Esophagus muscularis mucosa (tissue), 4 donors: Measurements from ENCODE around the gene UMODL1. TPM values are rescaled to one million over a fixed set of nuclear protein-coding genes. Genes with fewer than 3 reads are reported as not detected.

Source experiments
- DNase-seq: peaks from one replicate; pipeline ENCODE4 v3.0.0-alpha.2; 2017; ENCODE audit errors: extremely low spot score
- H3K27ac ChIP-seq, 4 donors: fragments of 200-600 bp; sonication (generic); replicated peaks in 1 of 4; 1 replicate in 3 of 4; 2 replicates in 1 of 4; pipeline ENCODE4 v1.5.1; 2016 to 2019; ENCODE audit warnings: mild to moderate bottlenecking in 1 of 4
- H3K27me3 ChIP-seq, 4 donors: fragments of 200-600 bp; sonication (generic); one replicate each; pipeline versions ENCODE4 v1.5.1 to v1.6.0; 2016 to 2019
- H3K36me3 ChIP-seq, 4 donors: fragments of 200-600 bp; sonication (generic); one replicate each; pipeline ENCODE4 v1.5.1; 2016 to 2019
- H3K4me1 ChIP-seq, 4 donors: fragments of 200-600 bp; sonication (generic); one replicate each; pipeline ENCODE4 v1.5.1; 2016 to 2019
- H3K4me3 ChIP-seq, 4 donors: fragments of 200-600 bp; sonication (generic); 1 replicate in 2 of 4; 2 replicates in 2 of 4; pipeline ENCODE4 v1.5.1; 2016 to 2019; ENCODE audit warnings: mild to moderate bottlenecking in 4 of 4, moderate library complexity in 1 of 4
- H3K9me3 ChIP-seq, 4 donors: fragments of 200-600 bp; sonication (generic); 1 replicate in 3 of 4; 2 replicates in 1 of 4; pipeline ENCODE4 v1.5.1; 2016 to 2019
- EP300 ChIP-seq: sonication (generic); formaldehyde crosslinking; IDR thresholded peaks from one replicate; pipeline ENCODE4 v1.6.1; 2017; ENCODE audit warnings: antibody characterized with exemption
- POLR2A ChIP-seq: fragments of 450-650 bp; IDR thresholded peaks from one replicate; pipeline ENCODE4 v1.6.1; 2017; ENCODE audit warnings: antibody characterized with exemption, moderate library complexity, mild to moderate bottlenecking, low read depth
- POLR2AphosphoS5 ChIP-seq, 2 donors: sonication (generic); formaldehyde crosslinking; IDR thresholded peaks; one replicate each; pipeline ENCODE4 v1.6.1; 2017; ENCODE audit warnings: antibody characterized with exemption in 2 of 2
- WGBS: methylation state at CpG from one replicate; pipeline ENCODE4 v1.1.5; 2018; 5-methylcytosine and 5-hydroxymethylcytosine counted together
- intact Hi-C: fragments of 100-400 bp; cut with DNase I; formaldehyde crosslinking; loops from one replicate; pipeline ENCODE4 v1.15.1; 2023
- total RNA-seq, 4 donors: library from RNA; depleted of rRNA; stranded (reverse); fragments of >200 nt; gene quantifications; one replicate each; pipeline versions ENCODE4 v1.1.0 to v1.2.1, GENCODE V29; 2016
- TF ChIP-seq, protein P1 (sequence below), 3 experiments: fragments of 200-600 bp in 2 of 3; fragments of 450-650 bp in 1 of 3; sonication (generic) in 2 of 3; IDR thresholded peaks; one replicate each; pipeline ENCODE4 v1.5.1; 2017 to 2019; ENCODE audit warnings: antibody characterized with exemption in 3 of 3, mild to moderate bottlenecking in 2 of 3, moderate library complexity in 1 of 3

UMODL1 gene
- total RNA-seq, 4 donors from 2014 or later = 0.13 TPM; not detected in 3

DNA sequence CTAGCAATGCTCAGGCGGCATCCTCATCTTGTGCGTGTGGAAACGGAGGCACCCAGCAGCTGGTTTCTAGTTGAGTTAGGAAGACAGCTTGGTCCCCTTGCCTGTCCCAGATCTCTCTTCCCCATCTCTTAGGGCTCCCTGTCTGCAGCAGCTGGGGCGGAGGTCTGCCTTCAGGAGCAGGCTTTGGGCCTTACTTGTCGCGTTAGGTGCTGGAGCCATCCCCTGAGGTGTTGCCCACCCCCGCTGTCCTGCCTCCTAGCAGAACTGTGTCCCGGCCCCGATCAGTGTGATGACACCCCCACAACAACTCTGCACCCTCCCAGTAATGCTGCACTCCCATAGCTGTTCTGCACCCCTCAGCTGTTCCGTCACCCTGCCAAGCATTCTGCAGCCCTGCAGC lies 40.7 kb downstream of the UMODL1 start:
- no peak overlapping the region for H3K4me3 ChIP-seq
- no peak overlapping the region for H3K27ac ChIP-seq
- H3K4me1 ChIP-seq = peaks cover 3 to 25% (median 12%) of the 10 kb centered on the region in 4 donors
- TF ChIP-seq EP300 (no peak), POLR2AphosphoS5 (IDR thresholded peaks at IDR 0.05) (no peak), POLR2A (no peak)
- TF ChIP-seq, protein P1, sequence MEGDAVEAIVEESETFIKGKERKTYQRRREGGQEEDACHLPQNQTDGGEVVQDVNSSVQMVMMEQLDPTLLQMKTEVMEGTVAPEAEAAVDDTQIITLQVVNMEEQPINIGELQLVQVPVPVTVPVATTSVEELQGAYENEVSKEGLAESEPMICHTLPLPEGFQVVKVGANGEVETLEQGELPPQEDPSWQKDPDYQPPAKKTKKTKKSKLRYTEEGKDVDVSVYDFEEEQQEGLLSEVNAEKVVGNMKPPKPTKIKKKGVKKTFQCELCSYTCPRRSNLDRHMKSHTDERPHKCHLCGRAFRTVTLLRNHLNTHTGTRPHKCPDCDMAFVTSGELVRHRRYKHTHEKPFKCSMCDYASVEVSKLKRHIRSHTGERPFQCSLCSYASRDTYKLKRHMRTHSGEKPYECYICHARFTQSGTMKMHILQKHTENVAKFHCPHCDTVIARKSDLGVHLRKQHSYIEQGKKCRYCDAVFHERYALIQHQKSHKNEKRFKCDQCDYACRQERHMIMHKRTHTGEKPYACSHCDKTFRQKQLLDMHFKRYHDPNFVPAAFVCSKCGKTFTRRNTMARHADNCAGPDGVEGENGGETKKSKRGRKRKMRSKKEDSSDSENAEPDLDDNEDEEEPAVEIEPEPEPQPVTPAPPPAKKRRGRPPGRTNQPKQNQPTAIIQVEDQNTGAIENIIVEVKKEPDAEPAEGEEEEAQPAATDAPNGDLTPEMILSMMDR (IDR thresholded peaks at IDR 0.05) = no peak
- no peak for DNase-seq
- H3K36me3 ChIP-seq = no peaks in the 10 kb centered on the region
- 94% methylated on average over 7 of the region's 10 CpGs for WGBS
- peaks cover 0 to 68% (median 0%) of the 10 kb centered on the region in 4 donors for H3K27me3 ChIP-seq
- H3K9me3 ChIP-seq = no peaks in the 10 kb centered on the region
- intact Hi-C loops = loop anchor here (10.0 kb wide), 1 partner anchor 177 kb away; no protein-coding TSS in a partner anchor

DNA sequence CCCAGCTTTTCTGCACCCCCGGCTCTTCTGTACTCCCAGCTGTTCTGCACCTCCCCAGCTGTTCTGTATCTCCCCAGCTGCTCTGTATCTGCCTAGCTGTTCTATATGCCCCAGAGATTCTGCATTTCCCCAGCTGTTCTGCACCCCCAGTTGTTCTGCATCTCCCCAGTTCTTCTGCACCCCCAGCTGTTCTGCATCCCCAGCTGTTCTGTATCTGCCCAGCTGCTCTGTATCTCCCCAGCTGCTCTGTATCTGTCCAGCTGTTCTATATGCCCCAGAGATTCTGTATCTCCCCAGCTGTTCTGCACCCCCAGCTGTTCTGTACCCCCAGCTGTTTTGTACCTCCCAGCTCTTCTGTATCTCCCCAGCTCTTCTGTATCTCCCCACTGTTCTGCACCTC lies 41.1 kb downstream of the UMODL1 start:
- intact Hi-C loops = loop anchor here (10.0 kb wide), 1 partner anchor 177 kb away; no protein-coding TSS in a partner anchor
- TF ChIP-seq, protein P1 (IDR thresholded peaks at IDR 0.05) = no peak
- no peak for TF ChIP-seq POLR2A
- no peak for TF ChIP-seq POLR2AphosphoS5 (IDR thresholded peaks at IDR 0.05)
- no peak for TF ChIP-seq EP300

DNA sequence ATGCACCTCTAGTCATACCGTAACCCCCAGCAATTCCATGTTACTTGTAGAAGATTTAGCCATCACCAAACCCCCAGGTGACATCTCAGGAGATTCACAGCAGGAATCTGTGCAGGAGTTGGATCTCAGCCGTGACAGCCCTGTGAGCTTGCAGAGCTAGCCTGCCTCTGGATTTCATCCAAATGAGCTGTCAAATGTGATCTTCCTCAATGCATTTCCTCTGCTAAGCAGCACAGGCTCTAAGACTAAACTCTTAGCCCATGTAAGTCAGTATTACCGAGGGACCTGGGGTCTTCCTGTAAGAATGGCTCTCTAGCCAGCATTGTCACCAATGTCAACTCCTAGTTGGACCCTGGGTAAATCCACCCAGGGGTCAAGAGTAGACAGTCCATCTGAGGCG lies 41.7 kb downstream of the UMODL1 start:
- Histone ChIP-seq H3K9me3 (no peaks in the 10 kb centered on the region), H3K4me3 (no peak overlapping the region), H3K27ac (no peak overlapping the region), H3K4me1 (peaks cover 8 to 26% (median 15%) of the 10 kb centered on the region in 4 donors), H3K27me3 (peaks cover 0 to 60% (median 0%) of the 10 kb centered on the region in 4 donors), H3K36me3 (no peaks in the 10 kb centered on the region)
- TF ChIP-seq EP300 (no peak), POLR2AphosphoS5 (IDR thresholded peaks at IDR 0.05) (no peak), POLR2A (no peak)
- TF ChIP-seq, protein P1 (IDR thresholded peaks at IDR 0.05) = no peak
- intact Hi-C loops = loop anchor here (10.0 kb wide), 1 partner anchor 178 kb away; no protein-coding TSS in a partner anchor
- DNase-seq = no peak
- 42% methylated on average over 4 of the region's 4 CpGs for WGBS

More for the DNA sequence above, 41.1 kb downstream of the UMODL1 start:
- no peak for DNase-seq
- H3K9me3 ChIP-seq = no peaks in the 10 kb centered on the region
- H3K27me3 ChIP-seq = peaks cover 0 to 63% (median 0%) of the 10 kb centered on the region in 4 donors
- WGBS = 84% methylated on average over 1 of the region's 1 CpG
- no peak overlapping the region for H3K27ac ChIP-seq
- H3K4me3 ChIP-seq = no peak overlapping the region
- H3K36me3 ChIP-seq = no peaks in the 10 kb centered on the region
- H3K4me1 ChIP-seq = peaks cover 6 to 29% (median 15%) of the 10 kb centered on the region in 4 donors

- Histone ChIP-seq H3K27me3 (peaks cover 0 to 62% (median 4%) of the 10 kb centered on the region in 4 donors), H3K4me3 (no peak overlapping the region), H3K36me3 (no peaks in the 10 kb centered on the region), H3K27ac (no peak overlapping the region), H3K9me3 (no peaks in the 10 kb centered on the region), H3K4me1 (peaks cover 8 to 19% (median 11%) of the 10 kb centered on the region in 4 donors)
- intact Hi-C loops = loop anchor here (10.0 kb wide), 1 partner anchor 179 kb away; no protein-coding TSS in a partner anchor
- DNase-seq = no peak
- TF ChIP-seq, protein P1 (IDR thresholded peaks at IDR 0.05) = peak in 1 of 3 experiments; percentile 14
- no peak for TF ChIP-seq POLR2AphosphoS5 (IDR thresholded peaks at IDR 0.05)
- 55% methylated on average over 11 of the region's 13 CpGs for WGBS
Observed at GRCh38 chr21:42113926-42114409, 42.9 kb downstream of the UMODL1 start.
